HCT116 (cell line): Measurements from ENCODE around the gene AKT3. TPM values are rescaled to one million over a fixed set of nuclear protein-coding genes. Genes with fewer than 3 reads are reported as not detected.

Experiments
- ATAC-seq: fragments of 200-7000 bp; cut with Tn5 transposase; 2 replicates; pipeline ENCODE4 v1.9.1; 2020; ENCODE audit warnings: mild to moderate bottlenecking, moderate library complexity
- BruUV-seq: library from RNA; stranded (reverse); fragments of 400-500 nt; replicated peaks from 2 replicates; lab custom pipeline; 2021; lab: Mats Ljungman, UMichigan
- CTCF ChIA-PET: fragments of 300-600 bp; sonication (Branson Sonifier 250); formaldehyde crosslinking; loops from one replicate; lab custom pipeline; 2021; ENCODE audit warnings: antibody characterized with exemption; lab: Charles Lee
- POLR2A ChIA-PET: fragments of 300-600, 350-600 bp; sonication (Branson Sonifier 250); formaldehyde crosslinking; loops from one replicate; lab custom pipeline; 2021; ENCODE audit warnings: antibody characterized with exemption; lab: Charles Lee
- RAD21 ChIA-PET, 2 experiments: fragments of 300-600 bp; sonication (Branson Sonifier 250); formaldehyde crosslinking; loops; one replicate each; lab custom pipeline; 2023; ENCODE audit warnings: low total read pairs in 2 of 2; ENCODE audit not compliant: uncharacterized antibody in 2 of 2, unreplicated experiment in 2 of 2, low non-redundant PET in 1 of 2; lab: Charles Lee
- DNase-seq: peaks from one replicate; pipeline ENCODE4 v3.0.0-alpha.2; 2010; ENCODE audit warnings: low read depth, low spot score
- H2AFZ ChIP-seq: fragments of 200-600 bp; shearing (Covaris generic), sonication (generic); 2 replicates; pipeline ENCODE4 v1.6.1; 2017; ENCODE audit warnings: low read depth, mixed run types, mixed read lengths, antibody characterized with exemption, low read length; ENCODE audit not compliant: poor library complexity, severe bottlenecking
- H3K27ac ChIP-seq: 2 replicates; pipeline ENCODE4 v1.5.1; 2012; ENCODE audit warnings: low read depth, low read length
- H3K27me3 ChIP-seq: fragments of 200-600 bp; sonication (generic); 2 replicates; pipeline ENCODE4 v1.6.1; 2016; ENCODE audit warnings: mixed run types, low read length, mixed read lengths; ENCODE audit not compliant: insufficient read depth
- H3K36me3 ChIP-seq, 2 experiments: fragments of 200-500 bp in 1 of 2; fragments of 200-600 bp in 1 of 2; sonication (Bioruptor generic) in 1 of 2; sonication (generic) in 1 of 2; 2 replicates each; pipeline versions ENCODE4 v1.5.1 to v1.6.1; 2014 to 2016; ENCODE audit warnings: low read length in 2 of 2, inconsistent platforms in 1 of 2, mixed read lengths in 1 of 2, mixed run types in 1 of 2; ENCODE audit not compliant: insufficient read depth in 2 of 2, control insufficient read depth in 1 of 2
- H3K4me1 ChIP-seq, 2 experiments: fragments of 200-600 bp in 1 of 2; sonication (generic) in 1 of 2; 2 replicates each; pipeline versions ENCODE4 v1.5.1 to v1.6.1; 2012 to 2017; ENCODE audit warnings: low read length in 2 of 2, inconsistent platforms in 1 of 2, mild to moderate bottlenecking in 1 of 2, mixed read lengths in 1 of 2, mixed run types in 1 of 2, moderate library complexity in 1 of 2; ENCODE audit not compliant: insufficient read depth in 2 of 2, control insufficient read depth in 1 of 2
- H3K4me2 ChIP-seq: fragments of 200-600 bp; sonication (generic); 2 replicates; pipeline ENCODE4 v1.6.1; 2017; ENCODE audit warnings: mixed run types, low read length, mixed read lengths
- H3K4me3 ChIP-seq, 2 experiments: fragments of 200-600 bp in 1 of 2; sonication (generic) in 1 of 2; replicated peaks in 1 of 2; 2 replicates each; pipeline ENCODE4 v1.5.1; 2011 to 2016; ENCODE audit warnings: low read length in 2 of 2, control low read depth in 1 of 2, low read depth in 1 of 2, mild to moderate bottlenecking in 1 of 2, mixed read lengths in 1 of 2, mixed run types in 1 of 2
- H3K79me2 ChIP-seq: fragments of 200-600 bp; sonication (generic); 2 replicates; pipeline ENCODE4 v1.6.1; 2017; ENCODE audit warnings: mild to moderate bottlenecking, mixed run types, low read length, moderate library complexity, mixed read lengths; ENCODE audit not compliant: insufficient read depth
- H3K9ac ChIP-seq: fragments of 200-600 bp; sonication (generic); 2 replicates; pipeline ENCODE4 v1.6.1; 2016; ENCODE audit warnings: low read length, mixed read lengths
- H3K9me2 ChIP-seq: fragments of 200-600 bp; sonication (generic), shearing (Covaris generic); 2 replicates; pipeline ENCODE4 v1.6.1; 2017; ENCODE audit warnings: mixed run types, mild to moderate bottlenecking, moderate library complexity; ENCODE audit not compliant: insufficient read depth
- H3K9me3 ChIP-seq, 2 experiments: fragments of 200-500 bp in 1 of 2; fragments of 200-600 bp in 1 of 2; sonication (Bioruptor generic) in 1 of 2; sonication (generic) in 1 of 2; 2 replicates each; pipeline ENCODE4 v1.6.1; 2014 to 2017; ENCODE audit warnings: low read length in 2 of 2, mixed read lengths in 2 of 2, inconsistent platforms in 1 of 2, low read depth in 1 of 2, mild to moderate bottlenecking in 1 of 2, mixed run types in 1 of 2, moderate library complexity in 1 of 2; ENCODE audit not compliant: control insufficient read depth in 1 of 2, insufficient read depth in 1 of 2
- H4K20me1 ChIP-seq: fragments of 200-600 bp; sonication (generic), shearing (Covaris generic); 2 replicates; pipeline ENCODE4 v1.6.1; 2017; ENCODE audit warnings: mixed run types, mild to moderate bottlenecking, moderate library complexity; ENCODE audit not compliant: insufficient read depth
- CEBPB ChIP-seq: IDR thresholded peaks from 2 replicates; pipeline ENCODE4 v1.6.1; 2012; ENCODE audit warnings: low read depth
- EGR1 ChIP-seq: IDR thresholded peaks from 2 replicates; pipeline ENCODE4 v1.6.1; 2012; ENCODE audit warnings: low read depth
- JUND ChIP-seq: IDR thresholded peaks from 2 replicates; pipeline ENCODE4 v1.6.1; 2012
- POLR2A ChIP-seq: IDR thresholded peaks from 2 replicates; pipeline ENCODE4 v1.7.0; 2011; ENCODE audit warnings: borderline replicate concordance; ENCODE audit not compliant: insufficient read depth, insufficient read length; ENCODE audit errors: extremely low read depth
- TCF7L2 ChIP-seq: IDR thresholded peaks from 2 replicates; pipeline ENCODE4 v1.7.0; 2011; ENCODE audit warnings: borderline replicate concordance, inconsistent platforms; ENCODE audit not compliant: insufficient read depth, insufficient read length; ENCODE audit errors: extremely low read depth
- ZNF274 ChIP-seq: fragments of 200-500 bp; sonication (Bioruptor generic); IDR thresholded peaks from 2 replicates; pipeline ENCODE4 v1.6.1; 2014; ENCODE audit warnings: mild to moderate bottlenecking, low read depth, low read length, inconsistent platforms
- intact Hi-C: fragments of 100-400 bp; cut with micrococcal nuclease; formaldehyde crosslinking; loops from 2 replicates; pipeline ENCODE4 v1.10.0; 2022
- total RNA-seq: library from RNA; stranded (reverse); gene quantifications from one replicate; pipeline ENCODE4 v1.2.1, GENCODE V29; 2021; ENCODE audit not compliant: unreplicated experiment
- TF ChIP-seq, protein P1 (sequence below): IDR thresholded peaks from 2 replicates; pipeline ENCODE4 v1.6.1; 2012
- TF ChIP-seq, protein P2 (sequence below): IDR thresholded peaks from 2 replicates; pipeline ENCODE4 v1.6.1; 2011; ENCODE audit warnings: mild to moderate bottlenecking, low read length, moderate library complexity; ENCODE audit not compliant: insufficient replicate concordance; ENCODE audit errors: extremely low read depth

Gene AKT3
- total RNA-seq, 1 experiment from 2014 or later = 0.49 TPM

DNA sequence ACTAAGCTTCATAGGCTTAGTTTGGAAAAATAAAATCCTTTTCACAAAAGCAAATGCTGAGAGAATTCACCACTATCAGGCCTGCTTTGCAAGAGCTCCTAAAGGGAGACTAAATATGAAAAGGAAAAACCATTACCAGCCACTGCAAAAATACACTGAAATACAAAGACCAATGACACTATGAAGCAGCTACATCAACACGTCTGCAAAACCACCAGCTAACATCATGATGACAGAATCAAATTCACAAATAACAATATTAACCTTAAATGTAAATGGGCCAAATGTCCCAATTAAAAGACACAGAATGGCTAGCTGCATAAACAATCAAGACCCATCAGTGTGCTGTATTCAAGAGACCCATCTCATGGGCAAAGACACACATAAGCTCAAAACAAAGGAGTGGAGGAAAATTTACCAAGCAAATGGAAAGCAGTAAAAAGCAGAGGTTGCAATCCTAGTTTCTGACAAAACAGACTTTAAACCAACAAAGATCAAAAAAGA is 28.8 kb downstream of the AKT3 start:
- no peak for TF ChIP-seq TCF7L2
- no peak for TF ChIP-seq POLR2A
- TF ChIP-seq EGR1 = no peak
- no peak for TF ChIP-seq ZNF274
- TF ChIP-seq, all 23 proteins: peak for 0
- Histone ChIP-seq H3K79me2 (no peaks in the 10 kb centered on the region), H3K4me2 (no peak overlapping the region), H3K36me3 (no peaks in the 10 kb centered on the region), H3K27ac (no peak overlapping the region), H2AFZ (no peak overlapping the region), H3K4me1 (no peaks in the 10 kb centered on the region), H3K9me2 (no peaks in the 10 kb centered on the region), H3K9me3 (no peaks in the 10 kb centered on the region), H3K9ac (no peak overlapping the region), H4K20me1 (no peaks in the 10 kb centered on the region), H3K27me3 (no peaks in the 10 kb centered on the region), H3K4me3 (no peak overlapping the region)
- intact Hi-C loops = no loop called here
- RAD21 ChIA-PET = no interaction called here
- DNase-seq (no peak), ATAC-seq (no peak)
- POLR2A ChIA-PET = no interaction called here
- BruUV-seq = no TSS peak
- CTCF ChIA-PET = no interaction called here

DNA sequence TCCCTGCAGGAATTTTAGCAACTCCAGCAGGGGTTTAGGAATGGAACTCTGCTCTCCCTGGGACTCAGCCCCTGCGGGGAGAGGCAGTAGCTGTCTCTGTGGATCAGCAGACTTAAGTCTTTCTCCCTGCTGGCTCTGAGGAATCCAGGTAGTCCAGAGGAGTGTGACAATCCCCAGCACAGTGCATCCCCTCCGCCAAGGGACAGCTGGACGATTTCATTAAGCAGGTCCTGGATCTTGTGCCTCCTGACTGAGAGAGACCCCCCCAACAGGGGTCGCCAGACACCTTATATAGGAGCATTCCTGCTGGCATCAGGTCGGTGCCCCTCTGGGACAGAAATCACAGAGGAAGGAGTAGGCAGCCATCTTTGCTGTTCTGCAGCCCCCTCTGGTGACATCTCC is 30.6 kb downstream of the AKT3 start:
- no peaks in the 10 kb centered on the region for H3K9me3 ChIP-seq
- H3K36me3 ChIP-seq = no peaks in the 10 kb centered on the region
- no peak overlapping the region for H3K4me2 ChIP-seq
- RAD21 ChIA-PET = no interaction called here
- no TSS peak for BruUV-seq
- CTCF ChIA-PET = no interaction called here
- intact Hi-C loops = no loop called here
- no peaks in the 10 kb centered on the region for H3K79me2 ChIP-seq
- POLR2A ChIA-PET = no interaction called here
- H3K9me2 ChIP-seq = no peaks in the 10 kb centered on the region
- H3K27me3 ChIP-seq = no peaks in the 10 kb centered on the region
- H3K27ac ChIP-seq = no peak overlapping the region
- no peak overlapping the region for H2AFZ ChIP-seq
- TF ChIP-seq, protein P1, sequence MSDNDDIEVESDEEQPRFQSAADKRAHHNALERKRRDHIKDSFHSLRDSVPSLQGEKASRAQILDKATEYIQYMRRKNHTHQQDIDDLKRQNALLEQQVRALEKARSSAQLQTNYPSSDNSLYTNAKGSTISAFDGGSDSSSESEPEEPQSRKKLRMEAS = no peak
- TF ChIP-seq CEBPB (no peak), POLR2A (no peak), JUND (no peak)
- TF ChIP-seq, protein P2, sequence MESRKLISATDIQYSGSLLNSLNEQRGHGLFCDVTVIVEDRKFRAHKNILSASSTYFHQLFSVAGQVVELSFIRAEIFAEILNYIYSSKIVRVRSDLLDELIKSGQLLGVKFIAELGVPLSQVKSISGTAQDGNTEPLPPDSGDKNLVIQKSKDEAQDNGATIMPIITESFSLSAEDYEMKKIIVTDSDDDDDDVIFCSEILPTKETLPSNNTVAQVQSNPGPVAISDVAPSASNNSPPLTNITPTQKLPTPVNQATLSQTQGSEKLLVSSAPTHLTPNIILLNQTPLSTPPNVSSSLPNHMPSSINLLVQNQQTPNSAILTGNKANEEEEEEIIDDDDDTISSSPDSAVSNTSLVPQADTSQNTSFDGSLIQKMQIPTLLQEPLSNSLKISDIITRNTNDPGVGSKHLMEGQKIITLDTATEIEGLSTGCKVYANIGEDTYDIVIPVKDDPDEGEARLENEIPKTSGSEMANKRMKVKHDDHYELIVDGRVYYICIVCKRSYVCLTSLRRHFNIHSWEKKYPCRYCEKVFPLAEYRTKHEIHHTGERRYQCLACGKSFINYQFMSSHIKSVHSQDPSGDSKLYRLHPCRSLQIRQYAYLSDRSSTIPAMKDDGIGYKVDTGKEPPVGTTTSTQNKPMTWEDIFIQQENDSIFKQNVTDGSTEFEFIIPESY = no peak
- no peak for DNase-seq
- H3K4me3 ChIP-seq = no peak overlapping the region
- H3K9ac ChIP-seq = no peak overlapping the region
- ATAC-seq = no peak
- H4K20me1 ChIP-seq = no peaks in the 10 kb centered on the region
- H3K4me1 ChIP-seq = no peaks in the 10 kb centered on the region
